ENCODE data around the gene DCBLD2.

DCBLD2 gene

DNA sequence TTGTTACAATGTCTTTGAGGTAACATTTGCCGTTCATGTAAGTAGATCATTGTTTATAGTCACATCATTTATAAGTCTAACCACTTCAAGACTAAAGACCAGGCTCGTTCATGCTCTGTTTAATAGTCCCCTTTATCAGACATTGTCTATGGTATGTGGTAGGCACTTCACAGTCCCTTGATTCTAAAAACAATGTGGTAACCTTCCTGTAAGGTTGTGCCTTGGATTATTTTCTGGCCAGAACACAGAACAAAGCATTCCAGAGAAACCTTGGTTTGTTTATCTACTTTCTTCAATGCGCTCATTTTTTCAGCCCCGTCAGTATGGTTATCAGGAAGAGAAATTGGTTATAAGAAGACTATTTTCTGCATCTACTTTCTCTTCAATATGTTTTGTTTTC lies 154.6 kb downstream of the DCBLD2 start:
- Histone ChIP-seq H3K36me3 (replicated peaks) (no peaks in the 10 kb centered on the region), H3K9me3 (no peaks in the 10 kb centered on the region), H3K4me3 (no peak overlapping the region), H3K4me1 (no peaks in the 10 kb centered on the region), H3K27me3 (ENCODE audit: low read depth) (no peaks in the 10 kb centered on the region)
- no peak for DNase-seq (ENCODE audit: low spot score in 2 of 2)
- in situ Hi-C loops (cut with MboI; ENCODE audit: low sequenced_read_pairs): no loop called here

DNA sequence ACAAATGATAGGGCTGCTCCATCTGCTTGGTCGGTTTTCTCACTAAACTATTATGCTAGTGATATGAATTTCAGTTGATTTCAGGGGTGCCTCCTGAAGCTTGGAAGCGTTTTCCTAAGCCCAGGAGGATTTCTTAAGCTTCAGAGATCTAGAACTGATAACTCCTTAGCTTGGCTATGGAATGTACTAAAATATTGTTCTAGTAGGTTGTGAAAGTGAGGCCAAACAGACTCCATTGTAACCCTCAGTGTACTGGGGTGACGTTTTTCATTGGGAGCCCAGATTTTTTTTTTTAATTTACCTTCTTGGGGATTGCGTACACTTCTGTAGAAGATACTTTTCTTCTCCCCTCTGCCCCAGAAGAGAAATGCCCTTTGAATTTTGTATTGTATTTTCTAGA lies 155.4 kb downstream of the DCBLD2 start:
- no peaks in the 10 kb centered on the region for H3K36me3 ChIP-seq (replicated peaks)
- no peaks in the 10 kb centered on the region for H3K4me1 ChIP-seq
- no peaks in the 10 kb centered on the region for H3K27me3 ChIP-seq (ENCODE audit: low read depth)
- DNase-seq (ENCODE audit: low spot score in 2 of 2): no peak
- no peaks in the 10 kb centered on the region for H3K9me3 ChIP-seq
- in situ Hi-C loops (cut with MboI; ENCODE audit: low sequenced_read_pairs): no loop called here
- no peak overlapping the region for H3K4me3 ChIP-seq

All from HAP-1 (cell line).